Measurements from ENCODE around the gene PRMT9.

DNA sequence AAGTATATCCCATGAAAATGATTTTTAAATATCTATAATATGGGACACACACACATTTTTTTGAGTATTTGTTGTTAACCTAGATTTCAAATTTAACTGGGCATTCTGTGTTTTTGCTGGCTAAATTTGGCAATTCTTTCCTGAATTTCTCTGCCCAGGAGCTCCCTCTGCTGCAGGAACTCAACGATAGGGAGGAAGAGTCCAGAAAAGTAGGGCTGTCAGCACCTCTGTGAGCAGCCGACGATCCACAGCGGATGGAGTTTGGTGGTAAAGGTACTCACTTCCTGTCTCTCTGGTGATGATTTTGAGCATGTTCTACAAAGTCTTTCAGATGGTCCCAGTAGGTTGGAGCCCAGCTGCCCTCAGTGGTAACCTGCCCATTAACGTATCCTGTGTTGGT lies 89.9 kb downstream of the PRMT9 start:
- no peak for TF ChIP-seq POLR2A (IDR thresholded peaks at IDR 0.05; ENCODE audit: low read length)
- no peak for TF ChIP-seq GATA1 (IDR thresholded peaks at IDR 0.05; ENCODE audit: low read depth, low read length)
